Measurements from ENCODE around the gene OR52H1. TPM values are rescaled to one million over a fixed set of nuclear protein-coding genes. Genes with fewer than 3 reads are reported as not detected.

The OR52H1 gene
- total and polyA plus RNA-seq, 9 of the 15 experiments (the other 6 are each of a cell fraction or from before 2014, with no cell fraction given), result 0.15 TPM; not detected in 8

GRCh38 chr11:5550440-5551095 lies 2.2 kb upstream of the OR52H1 start:
- ChIA-PET POLR2A (no interaction called here), CTCF (ENCODE audit: low intra/inter-chr PET ratio) (no interaction called here)
- H3K27me3 ChIP-seq (ENCODE audit: control insufficient read depth in 2 of 2, insufficient read depth in 2 of 2, low read length in 2 of 2), result no peaks in the 10 kb centered on the region; a peak in 1 of 5 replicates
- no peak overlapping the region for H3K4me3 ChIP-seq
- no peak overlapping the region for H3K9ac ChIP-seq (ENCODE audit: insufficient read depth in 1 of 2, low read depth in 2 of 2, low read length in 2 of 2)
- H3K4me2 ChIP-seq (ENCODE audit: insufficient read depth, low read length), result no peak overlapping the region
- no peaks in the 10 kb centered on the region for H3K9me3 ChIP-seq (replicated peaks; ENCODE audit: control insufficient read depth, insufficient read depth, low read depth, low read length)
- H3K36me3 ChIP-seq (ENCODE audit: control insufficient read depth, insufficient read depth, low read length), result no peaks in the 10 kb centered on the region
- FAIRE-seq (peak; percentile 46), DNase-seq (ENCODE audit: extremely low read depth in 1 of 4, low spot score in 3 of 4) (peak in 1 of 4 experiments; percentile 30), ATAC-seq (peak; percentile 42; the same call in 1 of the 3 replicates)
- H4K20me1 ChIP-seq (replicated peaks; ENCODE audit: control insufficient read depth, insufficient read depth, low read length), result no peaks in the 10 kb centered on the region
- 17% methylated on average over 5 of the region's 5 CpGs for WGBS (ENCODE audit: insufficient coverage, low coverage, missing lambda C conversion rate)
- intact Hi-C loops (cut with micrococcal nuclease), result loop anchor here (5.0 to 10.0 kb wide), 2 partner anchors 166 to 348 kb away; partner anchors contain the start of genes OR51M1 and OR51V1
- H3K4me1 ChIP-seq (replicated peaks in 1 of 2; ENCODE audit: control insufficient read depth in 2 of 2, insufficient read depth in 2 of 2, low read length in 2 of 2), result peaks cover 0 to 6% of the 10 kb centered on the region in 2 experiments; a peak in 2 of 5 replicates
- H3K27ac ChIP-seq (ENCODE audit: extremely low read depth, low read depth, low read length), result no peak overlapping the region
- no TSS peak for BruUV-seq (replicated peaks)
- no peak overlapping the region for H2AFZ ChIP-seq (ENCODE audit: low read depth, low read length)
- no peaks in the 10 kb centered on the region for H3K9me1 ChIP-seq (ENCODE audit: control insufficient read depth, insufficient read depth, low read length)
- H3K79me2 ChIP-seq (ENCODE audit: control insufficient read depth, insufficient read depth, low read length), result no peaks in the 10 kb centered on the region
- in situ Hi-C loops (cut with MboI), result no loop called here
- TF ChIP-seq TRIM25 (IDR thresholded peaks at IDR 0.05; ENCODE audit: borderline replicate concordance), result no peak
- peak; percentile 95 for TF ChIP-seq FOSL1 (tag; conservative IDR thresholded peaks at IDR 0.05)
- 0 out of 2 replicates have a peak, but pooled peaks have one; percentile 41 for TF ChIP-seq MEF2A (IDR thresholded peaks at IDR 0.05; ENCODE audit: control insufficient read depth, low read depth, low read length)
- TF ChIP-seq EWSR1 (IDR thresholded peaks at IDR 0.05; ENCODE audit: borderline replicate concordance, low read depth, partially characterized antibody), result no peak
- TF ChIP-seq TBL1XR1 (IDR thresholded peaks at IDR 0.05; ENCODE audit: low read length in 2 of 2), result no peak
- TF ChIP-seq ARID1B (IDR thresholded peaks at IDR 0.05), result peak; percentile 62
- TF ChIP-seq JUND (IDR thresholded peaks at IDR 0.05; ENCODE audit: borderline replicate concordance, low read depth, low read length), result peak; percentile 67; the same call in 1 of the 2 replicates
- TF ChIP-seq JUND (tag; IDR thresholded peaks at IDR 0.05; ENCODE audit: borderline replicate concordance, low read depth, low read length), result peak; percentile 70; the same call in 1 of the 3 replicates
- TF ChIP-seq JUN (IDR thresholded peaks at IDR 0.05; ENCODE audit: borderline replicate concordance, low read depth, low read length), result peak; percentile 57
- no peak for TF ChIP-seq JUN (CRISPR knock-in tag; IDR thresholded peaks at IDR 0.05; ENCODE audit: borderline replicate concordance)
- peak; percentile 55; the same call in 1 of the 2 replicates for TF ChIP-seq DPF2 (IDR thresholded peaks at IDR 0.05)
- no peak for TF ChIP-seq NEUROD1 (IDR thresholded peaks at IDR 0.05; ENCODE audit: borderline replicate concordance, low read depth, low read length, partially characterized antibody)
- TF ChIP-seq VEZF1 (CRISPR knock-in tag; IDR thresholded peaks at IDR 0.05), result peak; percentile 16; the same call in 1 of the 2 replicates
- peak; percentile 62 for TF ChIP-seq SMARCE1 (IDR thresholded peaks at IDR 0.05)
- no peak for TF ChIP-seq PCBP2 (IDR thresholded peaks at IDR 0.05; ENCODE audit: low read depth, low read length, poor library complexity, severe bottlenecking)
- peak; percentile 88 for TF ChIP-seq ATF3 (IDR thresholded peaks at IDR 0.05)
- no peak for TF ChIP-seq ATF3 (CRISPR knock-in tag; conservative IDR thresholded peaks at IDR 0.05)
- peak; percentile 60; the same call in 1 of the 2 replicates for TF ChIP-seq SMARCA4 (IDR thresholded peaks at IDR 0.05)
- TF ChIP-seq NFYB (IDR thresholded peaks at IDR 0.05; ENCODE audit: extremely low read depth, insufficient read length), result no peak
